Measurements from ENCODE around the gene NTRK3.

Gene NTRK3

GRCh38 chr15:87947560-87947959, 309.0 kb downstream of the NTRK3 start:
- no peak for TF ChIP-seq CTCF (IDR thresholded peaks at IDR 0.05; ENCODE audit: low read depth, low read length)
- no peak for DNase-seq (ENCODE audit: extremely low read depth, low read depth)

- TF ChIP-seq CTCF (IDR thresholded peaks at IDR 0.05; ENCODE audit: low read depth, low read length), result no peak
- no peak for DNase-seq (ENCODE audit: extremely low read depth, low read depth)
These were observed 311.3 kb downstream of the NTRK3 start for GRCh38 chr15:87945246-87945645.

GRCh38 chr15:87944691-87945090, 311.8 kb downstream of the NTRK3 start:
- TF ChIP-seq CTCF (IDR thresholded peaks at IDR 0.05; ENCODE audit: low read depth, low read length), result no peak
- no peak for DNase-seq (ENCODE audit: extremely low read depth, low read depth)

GRCh38 chr15:87944050-87944449, 312.5 kb downstream of the NTRK3 start:
- DNase-seq (ENCODE audit: extremely low read depth, low read depth), result no peak

GRCh38 chr15:87943626-87944025, 312.9 kb downstream of the NTRK3 start:
- DNase-seq (ENCODE audit: extremely low read depth, low read depth), result no peak
- no peak for TF ChIP-seq CTCF (IDR thresholded peaks at IDR 0.05; ENCODE audit: low read depth, low read length)

More at GRCh38 chr15:87944050-87944449, 312.5 kb downstream of the NTRK3 start:
- TF ChIP-seq CTCF (IDR thresholded peaks at IDR 0.05; ENCODE audit: low read depth, low read length), result no peak

GRCh38 chr15:87942316-87942715, 314.2 kb downstream of the NTRK3 start:
- no peak for DNase-seq (ENCODE audit: extremely low read depth, low read depth)

GRCh38 chr15:87941606-87942005, 314.9 kb downstream of the NTRK3 start:
- no peak for DNase-seq (ENCODE audit: extremely low read depth, low read depth)
- no peak for TF ChIP-seq CTCF (IDR thresholded peaks at IDR 0.05; ENCODE audit: low read depth, low read length)

More at GRCh38 chr15:87942316-87942715, 314.2 kb downstream of the NTRK3 start:
- no peak for TF ChIP-seq CTCF (IDR thresholded peaks at IDR 0.05; ENCODE audit: low read depth, low read length)

Measured in AG09319 (cell line).